Dendritic cell treated with granulocyte-macrophage colony-stimulating factor and Interleukin-4, amounts not matched to agents 40 ng/mL and 50 ng/mL, for 4 days (primary cell): ENCODE data around the gene GMCL1.
"Not testable (repeated sequence)": the region's sequence is repeated elsewhere in the genome, so short reads cannot be mapped to it uniquely, and the experiment has no call there.

Experiments used
- H3K27ac Mint-ChIP-seq: one replicate; pipeline ENCODE4 v1.8.0; 2022; ENCODE audit warnings: mild to moderate bottlenecking, mixed read lengths
- H3K27me3 Mint-ChIP-seq: one replicate; pipeline ENCODE4 v1.8.0; 2022; ENCODE audit warnings: mild to moderate bottlenecking, mixed read lengths
- H3K36me3 Mint-ChIP-seq: one replicate; pipeline ENCODE4 v1.8.0; 2022; ENCODE audit warnings: low read depth, mixed read lengths
- H3K4me1 Mint-ChIP-seq: one replicate; pipeline ENCODE4 v1.8.0; 2022; ENCODE audit warnings: low read depth, mixed read lengths
- H3K4me3 Mint-ChIP-seq: one replicate; pipeline ENCODE4 v1.8.0; 2022; ENCODE audit warnings: mild to moderate bottlenecking, moderate library complexity, mixed read lengths
- H3K9me3 Mint-ChIP-seq: one replicate; pipeline ENCODE4 v1.8.0; 2022; ENCODE audit warnings: mixed read lengths
- intact Hi-C: fragments of 100-400 bp; cut with micrococcal nuclease; formaldehyde crosslinking; loops from one replicate; pipeline ENCODE4 v1.15.0; 2022

Gene GMCL1

DNA sequence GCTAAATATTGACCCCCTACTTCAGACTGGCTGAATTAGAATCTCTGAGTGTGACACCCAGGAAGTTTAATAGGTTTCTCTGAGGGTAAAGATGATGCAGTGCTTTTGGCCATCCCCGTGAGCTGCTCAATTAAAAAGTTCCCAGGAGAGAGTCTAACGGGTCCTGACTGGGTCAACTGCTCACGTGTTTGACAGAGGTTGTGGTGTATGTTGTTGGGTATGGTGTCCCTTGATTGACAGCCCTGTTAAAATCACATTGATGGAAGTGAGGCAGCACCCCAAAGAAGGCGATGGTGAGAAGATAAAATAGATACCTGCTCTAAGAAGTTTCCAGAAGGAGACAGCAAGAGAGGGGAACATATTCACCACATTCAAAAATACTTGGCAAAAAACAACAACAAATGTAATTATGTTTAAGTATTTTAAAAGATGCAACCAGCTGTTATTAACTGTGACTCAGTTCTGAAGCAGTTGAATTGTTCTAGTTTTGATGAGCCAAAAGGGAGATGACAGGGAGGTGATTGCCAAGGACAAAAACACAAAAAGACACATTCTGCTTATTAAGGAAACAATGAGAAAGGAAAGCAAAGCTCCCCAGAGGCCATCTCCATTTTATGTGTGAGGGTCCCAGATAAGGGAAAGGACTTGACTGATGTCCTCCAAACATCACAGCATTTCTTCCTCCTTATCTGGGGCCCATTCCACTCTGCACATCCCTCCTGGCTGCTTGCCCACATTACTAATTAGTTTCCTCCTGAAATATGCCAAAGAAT lies 11.5 kb upstream of the GMCL1 start:
- Mint-ChIP-seq H3K4me3 (no peak overlapping the region), H3K27ac (no peak overlapping the region), H3K4me1 (no peaks in the 10 kb centered on the region), H3K9me3 (no peaks in the 10 kb centered on the region), H3K27me3 (no peaks in the 10 kb centered on the region), H3K36me3 (peaks cover 91% of the 10 kb centered on the region)
- intact Hi-C loops, result loop anchor here (1.0 to 5.0 kb wide), 2 partner anchors 76 to 94 kb away; partner anchors contain the start of gene ANXA4

DNA sequence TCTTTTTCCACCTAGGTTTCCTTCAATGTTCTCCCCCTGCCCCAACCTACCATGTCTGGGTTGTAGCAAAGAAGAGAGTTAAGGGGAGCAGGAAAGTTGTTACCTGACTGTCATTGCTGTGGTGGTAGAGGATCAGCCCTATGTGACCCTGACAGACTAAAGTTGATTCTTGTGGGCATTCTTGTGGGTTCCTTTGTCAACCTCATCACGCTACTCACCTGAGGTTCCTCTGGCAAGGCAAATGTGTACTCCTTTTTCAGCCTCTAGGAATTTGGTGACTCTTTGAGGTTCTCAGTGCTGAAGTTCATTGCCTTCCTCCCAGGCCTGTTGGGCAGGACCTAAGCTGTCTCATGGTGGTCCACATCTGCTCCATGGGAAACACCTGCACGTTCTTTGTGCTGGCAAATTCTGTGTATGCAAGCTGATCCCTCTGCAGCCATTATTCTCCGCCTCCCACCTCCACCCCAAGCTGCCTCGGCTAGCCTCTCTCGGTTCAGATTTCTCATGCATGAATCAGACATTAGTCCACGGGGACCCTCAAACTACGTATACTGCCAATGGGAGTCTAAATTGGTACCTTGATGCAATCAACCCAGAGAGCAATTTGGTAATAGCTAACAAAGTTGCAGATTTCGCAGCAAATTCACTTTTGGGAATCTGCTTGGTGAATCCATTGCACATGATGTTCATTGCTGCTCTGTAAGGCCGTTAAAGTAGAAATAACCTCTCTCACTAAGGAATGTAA lies 1.5 kb upstream of the GMCL1 start:
- peaks cover 24% of the 10 kb centered on the region for H3K4me1 Mint-ChIP-seq
- H3K36me3 Mint-ChIP-seq, result peaks cover 27% of the 10 kb centered on the region
- H3K27me3 Mint-ChIP-seq, result no peaks in the 10 kb centered on the region
- intact Hi-C loops, result loop anchor here (5.0 kb wide), 1 partner anchor 186 kb away; the partner anchor contains the start of gene AAK1
- H3K9me3 Mint-ChIP-seq, result no peaks in the 10 kb centered on the region
- peak overlapping the region; percentile 89 for H3K27ac Mint-ChIP-seq
- H3K4me3 Mint-ChIP-seq, result no peak overlapping the region

DNA sequence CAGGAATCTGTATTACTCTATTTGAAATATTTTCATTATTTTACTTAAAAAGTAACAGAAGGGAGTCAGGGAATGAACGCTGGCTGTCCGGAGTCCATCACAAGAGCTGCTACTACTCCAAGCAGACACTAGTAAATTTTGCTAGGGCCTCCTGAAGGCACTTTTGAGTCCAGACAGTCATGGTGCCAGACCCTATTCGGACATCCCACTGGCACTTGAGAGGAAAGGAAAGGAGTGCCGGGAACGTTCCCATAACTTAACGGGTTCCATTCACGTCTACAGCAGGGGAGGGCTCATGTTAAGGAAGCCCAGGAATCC lies 563 bp upstream of the GMCL1 start:
- intact Hi-C loops, result loop anchor here (5.0 kb wide), 1 partner anchor 187 kb away; the partner anchor contains the start of gene AAK1
- H3K36me3 Mint-ChIP-seq, result peaks cover 21% of the 10 kb centered on the region
- H3K4me3 Mint-ChIP-seq, result peak overlapping the region; percentile 94
- H3K4me1 Mint-ChIP-seq, result peaks cover 25% of the 10 kb centered on the region
- H3K9me3 Mint-ChIP-seq, result no peaks in the 10 kb centered on the region
- H3K27ac Mint-ChIP-seq, result peak overlapping the region; percentile 89
- H3K27me3 Mint-ChIP-seq, result no peaks in the 10 kb centered on the region

DNA sequence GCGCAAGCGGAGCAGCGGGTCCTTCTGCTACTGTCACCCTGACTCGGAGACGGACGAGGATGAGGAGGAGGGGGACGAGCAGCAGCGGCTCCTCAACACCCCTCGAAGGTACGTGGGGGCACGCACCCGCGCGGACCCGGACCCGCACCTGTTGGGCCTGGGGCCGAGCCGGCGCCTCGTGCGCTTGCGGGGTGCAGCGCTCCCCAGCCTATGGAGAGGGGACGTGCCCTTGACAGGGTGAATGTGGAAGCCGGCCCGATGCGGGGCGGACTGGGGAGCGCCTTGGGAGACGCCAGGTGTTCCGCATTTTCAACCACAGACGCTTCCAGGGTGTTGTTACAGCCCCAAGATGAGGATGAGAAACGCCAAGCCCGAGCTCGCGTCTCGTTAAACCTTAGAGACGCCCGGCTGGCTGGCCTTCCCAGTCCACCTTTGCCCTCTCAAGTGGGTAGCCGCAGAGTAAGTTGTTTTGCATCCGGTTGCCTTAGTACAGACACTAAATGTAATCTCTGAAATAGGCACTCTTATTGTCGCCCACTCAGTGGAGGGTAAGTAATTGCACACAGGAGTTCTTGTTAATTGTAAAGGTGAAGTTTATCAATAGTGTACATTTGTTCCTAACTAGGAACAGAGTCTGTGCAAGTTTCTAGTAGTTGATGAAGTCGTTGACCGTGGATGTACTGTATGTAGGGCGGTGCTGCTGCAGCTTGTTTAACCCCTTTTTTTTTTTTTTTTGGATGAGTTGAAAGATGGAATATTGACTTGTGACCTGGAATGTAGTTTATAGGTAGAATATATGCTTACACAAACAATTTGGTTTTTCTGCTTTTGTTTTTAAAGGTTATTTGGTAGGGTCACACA lies 815 bp downstream of the GMCL1 start:
- Mint-ChIP-seq H3K27ac (peak overlapping the region; percentile 89), H3K27me3 (no peaks in the 10 kb centered on the region), H3K36me3 (peaks cover 19% of the 10 kb centered on the region), H3K9me3 (no peaks in the 10 kb centered on the region), H3K4me3 (peak overlapping the region; percentile 94), H3K4me1 (peaks cover 36% of the 10 kb centered on the region)
- intact Hi-C loops, result no loop called here

DNA sequence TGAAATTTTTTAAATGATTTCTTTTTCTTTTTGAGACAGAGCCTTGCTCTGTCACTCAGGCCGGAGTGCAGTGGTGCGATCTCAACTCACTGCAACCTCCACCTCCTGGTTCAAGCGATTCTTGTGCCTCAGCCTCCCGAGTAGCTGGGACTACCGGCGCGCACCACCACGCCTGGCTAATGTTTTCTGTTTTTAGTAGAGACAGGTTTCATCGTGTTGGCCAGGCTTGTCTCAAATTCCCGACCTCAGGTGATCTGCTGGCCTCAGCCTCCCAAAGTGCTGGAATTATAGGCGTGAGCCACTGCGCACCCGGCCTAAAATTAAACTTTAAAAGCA lies 1.4 kb downstream of the GMCL1 start:
- intact Hi-C loops, H3K27ac Mint-ChIP-seq, H3K27me3 Mint-ChIP-seq, H3K9me3 Mint-ChIP-seq: not testable (repeated sequence)
- Mint-ChIP-seq H3K4me1 (peaks cover 40% of the 10 kb centered on the region), H3K4me3 (peak overlapping the region; percentile 94), H3K36me3 (peaks cover 19% of the 10 kb centered on the region)

DNA sequence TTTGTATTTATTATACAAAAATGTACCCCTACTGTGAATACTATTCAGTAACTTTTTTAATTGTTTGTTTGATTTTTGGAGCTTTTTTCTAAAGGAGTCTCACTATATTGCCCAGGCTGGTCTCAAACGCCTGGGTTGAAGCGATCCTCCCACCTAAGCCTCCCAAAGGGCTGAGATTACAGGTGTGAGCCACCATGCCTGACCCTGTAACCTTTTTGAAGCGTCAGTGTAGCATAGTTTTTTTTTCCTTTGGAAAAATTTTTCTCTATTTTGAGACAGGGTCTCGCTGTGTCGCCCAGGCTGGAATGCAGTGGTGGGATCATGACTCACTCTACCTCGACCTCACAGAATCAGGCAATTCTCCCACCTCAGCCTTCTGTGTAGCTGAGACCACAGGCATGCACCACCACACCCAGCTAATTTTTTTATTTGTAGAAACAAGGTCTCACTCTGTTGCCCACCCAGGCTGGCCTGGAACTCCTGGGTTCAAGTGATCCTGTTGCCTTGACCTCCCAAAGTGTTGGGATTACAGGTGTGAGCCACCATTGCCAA lies 2.0 kb downstream of the GMCL1 start:
- H3K4me1 Mint-ChIP-seq, result peaks cover 45% of the 10 kb centered on the region
- peaks cover 19% of the 10 kb centered on the region for H3K36me3 Mint-ChIP-seq
- H3K4me3 Mint-ChIP-seq, result no peak overlapping the region
- H3K27ac Mint-ChIP-seq, result no peak overlapping the region
- intact Hi-C loops, result no loop called here
- H3K9me3 Mint-ChIP-seq, result no peaks in the 10 kb centered on the region
- H3K27me3 Mint-ChIP-seq, result no peaks in the 10 kb centered on the region

DNA sequence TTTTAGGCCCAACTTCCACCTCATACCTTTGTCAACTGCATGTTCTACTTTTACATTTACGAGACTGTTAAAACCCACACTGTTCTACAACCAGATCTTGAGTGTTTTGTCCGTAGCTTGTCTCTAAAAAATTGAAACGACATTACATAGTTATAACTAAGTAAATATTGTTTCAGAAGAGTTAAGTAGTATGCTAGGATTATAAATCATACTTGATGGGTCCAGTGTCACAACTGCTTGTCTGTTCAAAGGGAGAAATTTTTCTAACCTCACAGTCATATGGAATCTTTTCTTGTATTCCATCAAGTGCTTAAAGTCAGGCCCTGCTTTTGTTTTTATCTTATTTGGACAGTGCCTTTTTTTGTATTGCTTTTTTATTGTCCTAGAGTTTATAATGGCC lies 4.3 kb downstream of the GMCL1 start:
- peaks cover 19% of the 10 kb centered on the region for H3K36me3 Mint-ChIP-seq
- peaks cover 39% of the 10 kb centered on the region for H3K4me1 Mint-ChIP-seq
- intact Hi-C loops, result no loop called here
- H3K27me3 Mint-ChIP-seq, result no peaks in the 10 kb centered on the region
- H3K27ac Mint-ChIP-seq, result no peak overlapping the region
- no peaks in the 10 kb centered on the region for H3K9me3 Mint-ChIP-seq
- H3K4me3 Mint-ChIP-seq, result no peak overlapping the region

DNA sequence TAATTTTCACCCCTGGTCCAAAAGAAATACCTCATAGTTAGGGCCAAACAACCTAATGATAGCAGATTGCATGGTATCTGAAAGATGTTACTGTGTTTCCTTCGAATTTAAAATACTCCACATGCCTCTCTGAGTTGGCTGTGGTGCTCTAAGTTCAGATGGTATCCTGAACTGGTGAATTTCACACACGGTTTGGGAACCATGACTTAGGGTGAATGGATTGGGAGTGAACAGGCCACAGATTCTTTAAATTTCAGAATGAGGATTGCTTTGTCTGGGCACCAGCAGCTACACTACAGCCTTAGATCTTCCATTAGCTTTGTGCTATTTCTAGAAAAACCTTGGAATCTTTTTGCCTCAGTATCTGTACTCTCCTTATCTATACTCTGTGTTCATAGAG lies 6.2 kb downstream of the GMCL1 start:
- Mint-ChIP-seq H3K4me3 (no peak overlapping the region), H3K27me3 (no peaks in the 10 kb centered on the region), H3K36me3 (peaks cover 24% of the 10 kb centered on the region), H3K27ac (peak overlapping the region; percentile 3), H3K4me1 (peaks cover 33% of the 10 kb centered on the region), H3K9me3 (no peaks in the 10 kb centered on the region)
- intact Hi-C loops, result no loop called here

DNA sequence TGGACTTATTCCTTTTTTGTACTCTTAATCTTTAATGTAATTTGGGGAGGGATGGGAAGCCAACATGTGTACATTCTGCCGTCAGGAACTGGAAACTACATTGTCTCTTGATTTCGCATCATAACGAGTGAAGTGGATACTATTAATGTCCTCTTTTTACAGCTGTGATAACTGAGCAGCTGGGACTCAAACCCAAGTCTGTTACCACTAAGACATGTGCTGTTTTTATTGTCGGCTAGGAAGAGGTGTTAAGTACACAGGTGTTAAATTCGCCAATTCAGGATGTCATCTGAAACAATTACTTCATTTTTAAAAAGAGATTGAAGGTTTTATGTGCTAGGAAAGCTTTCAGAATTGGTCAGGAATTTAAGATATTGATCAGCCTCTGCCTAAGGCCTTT lies 6.9 kb downstream of the GMCL1 start:
- Mint-ChIP-seq H3K27me3 (no peaks in the 10 kb centered on the region), H3K27ac (peak overlapping the region; percentile 3), H3K9me3 (no peaks in the 10 kb centered on the region), H3K36me3 (peaks cover 26% of the 10 kb centered on the region), H3K4me1 (peaks cover 29% of the 10 kb centered on the region), H3K4me3 (no peak overlapping the region)
- intact Hi-C loops, result no loop called here

DNA sequence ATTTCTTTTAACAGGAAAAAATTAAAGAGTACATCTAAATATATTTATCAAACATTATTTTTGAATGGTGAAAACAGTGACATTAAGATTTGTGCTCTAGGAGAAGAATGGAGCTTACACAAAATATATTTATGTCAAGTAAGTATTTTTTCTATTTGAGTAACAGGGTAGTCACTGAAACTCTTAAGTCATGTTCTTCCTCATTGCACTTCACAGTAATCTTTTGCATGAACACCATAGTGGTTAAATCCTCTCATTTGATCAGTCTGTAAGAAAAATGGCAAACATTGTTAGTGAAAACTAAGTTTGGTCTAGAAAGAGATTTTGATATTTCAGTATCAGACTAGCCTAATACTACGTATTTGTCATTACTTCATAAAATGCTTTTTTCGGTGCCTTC lies 8.1 kb downstream of the GMCL1 start:
- Mint-ChIP-seq H3K36me3 (peaks cover 30% of the 10 kb centered on the region), H3K4me3 (no peak overlapping the region), H3K27me3 (no peaks in the 10 kb centered on the region), H3K27ac (peak overlapping the region; percentile 34), H3K9me3 (no peaks in the 10 kb centered on the region), H3K4me1 (peaks cover 21% of the 10 kb centered on the region)
- intact Hi-C loops, result no loop called here

DNA sequence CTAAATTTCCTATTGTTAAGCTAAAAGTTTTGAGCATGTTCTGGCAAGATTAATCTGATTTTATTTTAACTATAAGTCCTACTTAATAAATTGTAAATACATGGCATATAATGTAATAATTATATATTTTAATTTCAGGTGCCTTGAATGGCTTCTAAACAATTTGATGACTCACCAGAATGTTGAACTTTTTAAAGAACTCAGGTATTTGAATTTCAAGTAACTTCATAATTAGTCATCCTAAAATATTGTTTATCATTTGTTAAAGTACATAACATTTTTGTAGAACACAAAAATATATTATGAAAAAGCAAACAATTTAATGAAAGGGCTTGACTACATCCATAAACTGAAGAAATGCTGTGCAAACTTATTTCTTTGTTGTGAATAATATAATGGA lies 14.5 kb downstream of the GMCL1 start:
- H3K27ac Mint-ChIP-seq, result no peak overlapping the region
- intact Hi-C loops, result no loop called here
- no peaks in the 10 kb centered on the region for H3K27me3 Mint-ChIP-seq

DNA sequence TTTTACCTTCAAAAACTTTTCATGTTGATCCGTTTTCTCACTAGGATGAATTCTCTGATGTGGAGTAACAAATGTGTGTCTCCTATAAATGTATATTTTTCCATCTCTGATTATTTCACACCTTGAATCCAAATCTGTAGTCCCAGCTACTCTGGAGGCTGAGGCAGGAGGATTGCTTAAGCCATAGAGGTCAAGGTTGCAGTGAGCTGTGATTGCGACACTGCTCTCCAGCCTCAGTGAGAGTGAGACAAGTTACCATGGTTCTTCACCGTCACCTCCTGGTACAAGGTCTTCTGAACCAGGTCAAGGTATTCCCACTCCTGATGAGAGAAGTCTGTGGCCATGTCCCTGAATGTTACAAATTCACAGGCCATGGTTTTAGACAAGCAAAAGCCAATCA lies 15.1 kb downstream of the GMCL1 start:
- intact Hi-C loops, result no loop called here
- Mint-ChIP-seq H3K27ac (no peak overlapping the region), H3K9me3 (no peaks in the 10 kb centered on the region), H3K36me3 (peaks cover 60% of the 10 kb centered on the region), H3K4me1 (peaks cover 11% of the 10 kb centered on the region), H3K4me3 (no peak overlapping the region), H3K27me3 (no peaks in the 10 kb centered on the region)

More for the DNA sequence above, 14.5 kb downstream of the GMCL1 start:
- peaks cover 61% of the 10 kb centered on the region for H3K36me3 Mint-ChIP-seq
- no peaks in the 10 kb centered on the region for H3K9me3 Mint-ChIP-seq
- H3K4me3 Mint-ChIP-seq, result no peak overlapping the region
- H3K4me1 Mint-ChIP-seq, result peaks cover 11% of the 10 kb centered on the region

DNA sequence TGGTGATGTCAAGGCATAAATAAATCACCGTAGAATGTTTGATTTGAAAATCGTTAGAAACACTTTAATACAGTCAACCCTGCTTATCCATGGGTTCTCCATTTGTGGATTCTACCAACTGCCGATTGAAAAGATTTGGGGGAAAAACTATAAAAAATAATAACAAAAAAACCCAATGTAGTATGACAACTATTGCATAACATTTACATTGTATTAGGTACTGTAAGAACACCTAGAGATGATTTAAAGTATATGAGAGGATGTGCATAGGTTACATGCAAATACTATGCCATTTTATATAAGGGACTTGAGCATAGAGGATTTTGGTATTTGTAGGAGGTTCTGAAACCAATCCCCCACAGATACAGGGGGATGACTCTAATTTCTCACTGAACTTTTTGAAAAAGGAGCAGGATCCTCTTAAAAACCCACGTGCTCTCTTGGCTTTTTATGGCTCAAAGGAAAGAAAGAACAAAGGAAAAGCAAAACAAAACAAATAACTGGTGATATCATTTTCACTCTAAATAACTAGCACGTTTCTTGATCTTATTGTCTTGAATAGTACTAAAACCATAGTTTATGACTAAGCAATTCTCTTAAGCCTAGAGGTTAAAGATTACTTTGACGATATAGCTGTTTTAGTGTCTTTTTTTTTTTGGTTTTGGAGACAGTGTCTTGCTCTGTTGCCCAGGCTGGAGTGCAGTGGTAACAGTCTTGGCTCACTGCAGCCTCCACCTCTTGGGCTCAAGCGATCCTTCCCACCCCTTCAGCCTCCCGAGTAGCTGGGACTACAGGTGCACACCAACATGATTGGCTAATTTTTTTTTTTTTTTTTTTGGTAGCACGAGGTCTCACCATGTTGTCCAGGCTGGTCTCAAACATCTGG lies 17.0 kb downstream of the GMCL1 start:
- no peaks in the 10 kb centered on the region for H3K9me3 Mint-ChIP-seq
- H3K27me3 Mint-ChIP-seq, result no peaks in the 10 kb centered on the region
- H3K27ac Mint-ChIP-seq, result peak overlapping the region; percentile 25
- H3K4me1 Mint-ChIP-seq, result peaks cover 11% of the 10 kb centered on the region
- H3K36me3 Mint-ChIP-seq, result peaks cover 63% of the 10 kb centered on the region
- no peak overlapping the region for H3K4me3 Mint-ChIP-seq
- intact Hi-C loops, result no loop called here
